Nucleus accumbens (tissue), 56 donors: ENCODE results near the gene FNDC8.
"Not testable (repeated sequence)": the region's sequence is repeated elsewhere in the genome, so short reads cannot be mapped to it uniquely, and the experiment has no call there.

Experiments used
- DNase-seq, 56 donors: peaks; one replicate each; lab custom pipeline; 2025; lab: John Stamatoyannopoulos, UW

The FNDC8 gene

DNA sequence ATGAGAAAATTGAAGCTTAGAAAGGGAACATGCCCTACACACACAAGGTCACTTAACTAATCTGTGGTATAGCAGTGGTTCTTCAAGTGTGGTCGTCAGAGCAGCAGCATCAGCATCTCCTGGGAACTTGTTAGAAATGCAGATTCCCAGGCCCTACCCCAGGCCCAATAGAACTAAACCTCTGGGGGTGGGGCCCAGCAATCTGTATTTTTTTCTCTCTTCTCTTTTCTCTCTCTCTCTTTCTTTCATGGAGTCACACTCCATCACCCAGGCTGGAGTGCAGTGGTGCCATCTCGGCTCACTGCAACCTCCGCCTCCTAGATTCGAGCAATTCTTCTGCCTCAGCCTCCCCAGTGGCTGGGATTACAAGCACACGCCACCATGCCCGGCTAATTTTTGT is 16.8 kb downstream of the FNDC8 start:
- DNase-seq, result no peak

DNA sequence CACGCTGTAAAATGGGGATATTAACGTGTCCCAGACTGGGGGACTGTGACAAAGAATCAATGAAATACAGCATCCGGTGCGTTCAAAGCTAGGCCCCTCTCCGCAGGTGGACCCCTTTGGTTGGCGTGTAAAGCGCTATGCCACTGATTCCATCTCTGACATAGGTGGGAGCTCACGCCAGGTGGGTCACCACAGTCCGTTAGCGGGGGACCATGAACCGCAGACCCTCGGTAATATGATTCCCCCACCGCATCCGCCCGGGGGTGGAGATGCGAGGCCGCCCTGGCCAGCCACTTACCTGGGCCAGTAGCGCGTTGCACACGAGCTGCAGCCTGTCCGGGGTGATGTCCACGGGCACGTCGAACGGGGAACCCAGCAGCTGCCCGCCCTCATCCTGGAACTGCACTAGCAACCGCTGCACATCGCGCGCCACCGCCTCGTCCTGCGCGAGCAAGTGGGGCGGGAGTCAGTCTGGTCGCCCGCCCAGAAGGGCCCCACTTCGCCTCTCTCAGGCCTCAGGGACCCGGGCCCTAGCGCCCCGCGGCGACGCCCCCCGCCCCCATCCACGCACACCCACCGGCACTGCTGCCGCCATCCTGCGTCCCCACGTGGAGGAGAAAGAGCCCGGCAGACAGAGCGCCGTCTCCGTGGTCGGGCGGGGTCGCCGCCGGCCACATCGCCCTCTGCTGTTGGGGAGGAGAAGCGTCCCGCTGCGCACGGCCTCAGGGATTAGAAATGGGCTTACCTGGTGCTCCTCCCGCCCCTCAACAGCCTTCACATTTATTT is 20.5 kb downstream of the FNDC8 start, which contains the start of gene NLE1:
Gene NLE1, minus strand, starts transcription at position 623 of the 786 bp plus-strand sequence. Its CDS starts 28 bp downstream, at position 595.
- DNase-seq, result peak in 53 of 56 donors; percentile 33 to 88 (median 70)

DNA sequence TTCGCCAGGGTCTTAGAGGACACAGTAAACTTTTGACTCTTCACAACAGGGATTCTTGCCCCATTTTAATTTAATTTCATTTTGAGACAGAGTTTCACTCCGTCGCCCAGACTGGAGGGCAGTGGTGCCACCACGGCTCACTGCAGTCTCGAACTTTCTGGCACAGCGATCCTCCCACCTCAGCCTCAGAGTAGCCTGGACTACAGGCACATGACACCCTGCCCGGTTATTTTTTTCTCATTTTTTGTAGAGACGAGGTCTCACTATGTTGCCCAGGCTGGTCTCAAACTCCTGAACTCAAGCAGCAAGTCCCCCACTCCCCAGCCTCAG is 21.0 kb downstream of the FNDC8 start:
- no peak for DNase-seq

DNA sequence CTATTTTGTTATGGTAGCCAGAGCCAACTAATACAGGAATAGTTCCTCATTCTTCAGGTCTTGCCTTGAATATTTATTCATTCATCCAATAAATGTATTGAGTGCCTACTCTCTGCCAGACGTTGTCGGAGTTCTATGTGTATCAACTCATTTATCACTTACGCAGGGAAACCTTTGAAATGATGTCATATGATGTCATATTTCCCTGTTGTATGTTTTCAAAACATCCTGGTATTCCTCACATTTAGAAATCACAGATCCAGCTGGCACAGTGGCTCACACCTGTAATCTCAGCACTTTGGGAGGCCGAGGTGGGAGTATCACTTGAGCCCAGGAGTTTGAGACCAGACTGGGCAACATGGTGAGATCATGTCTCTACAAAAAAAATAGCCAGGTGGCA is 23.4 kb downstream of the FNDC8 start:
- DNase-seq, result no peak

DNA sequence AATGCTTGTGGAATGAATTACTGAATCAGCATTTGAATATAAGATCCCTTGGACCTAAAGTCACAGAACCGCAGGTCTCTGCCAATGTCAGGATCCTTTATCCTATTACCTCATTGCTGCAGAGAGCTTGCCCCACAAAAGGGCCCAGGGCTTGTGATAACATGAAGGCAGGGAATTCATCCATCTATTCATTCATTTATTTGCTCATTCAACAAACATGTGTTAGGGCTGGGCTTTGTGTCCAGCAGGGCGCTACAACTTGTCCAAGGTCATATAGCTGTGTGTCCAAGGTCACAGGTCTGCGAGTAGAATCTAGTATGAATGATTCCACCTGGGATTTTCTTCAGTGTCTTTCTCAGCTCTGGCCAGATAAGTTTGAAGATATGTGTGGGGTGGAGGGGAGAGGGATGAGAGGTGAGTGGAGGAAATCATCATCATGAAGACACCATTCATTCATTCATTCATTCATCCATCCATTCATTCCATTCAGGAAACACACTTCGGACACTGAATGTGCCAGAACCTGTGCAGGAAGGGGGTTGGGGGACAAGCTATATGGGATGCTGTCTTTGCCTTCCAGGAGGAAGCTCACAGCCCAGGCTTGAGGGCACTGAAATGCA is 24.9 kb downstream of the FNDC8 start:
- DNase-seq, result no peak

DNA sequence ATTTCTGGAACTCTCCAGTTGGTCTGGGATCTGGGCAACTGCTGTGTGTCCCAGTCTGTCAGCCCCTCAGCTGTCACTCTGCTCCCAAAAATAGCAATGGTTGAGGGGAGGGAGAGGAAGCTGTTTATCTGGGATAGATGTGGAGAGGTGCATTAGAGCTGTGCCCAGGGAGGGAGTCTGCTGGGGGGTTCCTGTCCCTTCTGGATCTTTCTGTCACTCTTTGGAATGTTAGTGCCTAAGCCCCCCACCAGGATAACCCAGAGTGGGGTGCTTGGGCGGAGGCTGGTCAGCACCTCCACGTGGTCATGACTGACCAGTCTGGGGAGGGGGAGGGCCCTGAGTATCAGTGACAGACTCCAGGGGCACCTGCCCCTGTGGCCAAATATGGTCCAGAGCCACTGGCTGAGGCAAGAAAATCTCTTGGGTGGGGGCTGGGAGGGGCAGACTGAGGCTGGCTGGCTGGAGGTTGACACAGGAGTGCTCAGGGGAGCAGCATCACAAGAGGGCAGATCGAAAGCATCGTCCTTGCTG is 26.0 kb downstream of the FNDC8 start, which contains the start of gene UNC45B:
Gene UNC45B, plus strand, starts transcription at position 443 of the 531 bp plus-strand sequence. CDS start 447 bp downstream, outside the sequence.
- no peak for DNase-seq

DNA sequence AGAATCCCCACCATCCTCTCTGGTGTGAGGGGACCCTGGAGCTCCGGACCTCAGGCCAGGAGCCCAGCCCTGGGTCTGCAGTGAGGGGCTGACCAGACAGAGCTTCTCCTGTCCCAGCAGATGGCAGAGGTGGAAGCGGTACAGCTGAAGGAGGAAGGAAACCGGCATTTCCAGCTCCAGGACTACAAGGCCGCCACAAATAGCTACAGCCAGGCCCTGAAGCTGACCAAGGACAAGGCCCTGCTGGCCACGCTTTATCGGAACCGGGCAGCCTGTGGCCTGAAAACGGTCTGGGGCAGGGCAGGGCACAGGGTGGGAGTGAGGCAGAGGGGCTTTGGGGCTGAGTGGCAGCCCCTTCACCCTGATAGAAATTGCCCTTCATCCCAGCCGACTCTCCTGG is 26.7 kb downstream of the FNDC8 start:
- DNase-seq, result no peak

DNA sequence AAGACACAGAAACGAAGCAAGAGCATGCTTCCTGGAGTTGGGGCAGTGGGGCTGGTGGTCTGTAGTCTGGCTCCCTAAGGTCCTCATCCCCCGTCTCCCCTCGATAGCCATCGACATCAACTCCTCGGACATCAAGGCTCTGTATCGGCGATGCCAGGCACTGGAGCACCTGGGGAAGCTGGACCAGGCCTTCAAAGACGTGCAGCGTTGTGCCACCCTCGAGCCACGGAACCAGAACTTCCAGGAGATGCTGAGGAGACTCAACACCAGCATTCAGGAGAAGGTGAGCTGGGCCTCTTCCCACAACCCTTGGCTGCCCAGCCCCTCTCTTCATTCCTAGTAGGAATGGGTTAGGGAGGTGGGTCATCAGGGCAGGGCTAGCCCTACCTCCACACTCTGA is 28.5 kb downstream of the FNDC8 start:
- no peak for DNase-seq

DNA sequence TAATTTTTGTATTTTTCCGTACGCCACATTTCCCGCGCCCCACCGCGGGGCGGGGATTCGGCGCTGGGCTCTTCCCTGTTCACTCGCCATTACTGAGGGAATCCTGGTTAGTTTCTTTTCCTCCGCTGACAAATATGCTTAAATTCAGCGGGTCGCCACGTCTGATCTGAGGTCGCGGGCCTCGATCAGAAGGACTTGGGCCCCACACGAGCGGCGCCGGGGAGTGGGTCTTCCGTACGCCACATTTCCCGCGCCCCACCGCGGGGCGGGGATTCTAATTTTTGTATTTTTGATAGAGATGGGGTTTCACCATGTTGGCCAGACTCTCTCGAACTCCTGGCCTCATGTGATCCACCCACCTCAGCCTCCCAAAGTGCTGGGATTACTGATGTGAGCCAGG is 29.7 kb downstream of the FNDC8 start:
- not testable (repeated sequence) for DNase-seq

DNA sequence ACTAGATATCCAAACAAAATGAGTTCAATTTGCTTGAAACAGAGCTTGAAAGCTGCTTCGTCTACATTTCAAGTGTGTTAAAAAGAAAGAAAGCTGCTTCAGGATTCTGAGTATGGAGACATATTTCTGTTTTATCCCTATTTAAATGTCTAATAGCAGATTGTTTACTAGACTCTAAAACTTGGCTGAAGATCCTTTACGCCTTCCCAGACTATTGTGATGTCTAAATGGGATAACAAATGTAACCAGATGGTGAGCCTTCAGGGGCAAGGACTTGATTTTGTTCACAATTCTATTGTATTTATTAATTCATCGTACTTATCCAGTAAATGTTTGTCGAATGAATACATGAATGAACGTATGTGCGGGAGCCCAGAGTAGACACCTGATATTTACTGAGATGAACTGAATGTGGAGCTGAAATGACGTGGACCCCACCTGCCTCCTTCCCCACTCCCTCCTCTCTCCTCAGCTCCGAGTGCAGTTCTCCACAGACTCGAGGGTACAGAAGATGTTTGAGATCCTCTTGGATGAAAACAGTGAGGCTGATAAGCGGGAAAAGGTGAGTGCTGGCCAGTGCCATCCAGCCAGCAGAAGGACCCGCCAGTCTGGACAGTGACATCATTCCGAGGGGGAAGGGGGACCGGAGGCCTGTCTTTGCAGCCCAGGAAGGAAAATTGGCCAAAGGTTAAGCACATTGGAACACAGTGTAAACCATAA is 31.2 kb downstream of the FNDC8 start:
- DNase-seq, result no peak

DNA sequence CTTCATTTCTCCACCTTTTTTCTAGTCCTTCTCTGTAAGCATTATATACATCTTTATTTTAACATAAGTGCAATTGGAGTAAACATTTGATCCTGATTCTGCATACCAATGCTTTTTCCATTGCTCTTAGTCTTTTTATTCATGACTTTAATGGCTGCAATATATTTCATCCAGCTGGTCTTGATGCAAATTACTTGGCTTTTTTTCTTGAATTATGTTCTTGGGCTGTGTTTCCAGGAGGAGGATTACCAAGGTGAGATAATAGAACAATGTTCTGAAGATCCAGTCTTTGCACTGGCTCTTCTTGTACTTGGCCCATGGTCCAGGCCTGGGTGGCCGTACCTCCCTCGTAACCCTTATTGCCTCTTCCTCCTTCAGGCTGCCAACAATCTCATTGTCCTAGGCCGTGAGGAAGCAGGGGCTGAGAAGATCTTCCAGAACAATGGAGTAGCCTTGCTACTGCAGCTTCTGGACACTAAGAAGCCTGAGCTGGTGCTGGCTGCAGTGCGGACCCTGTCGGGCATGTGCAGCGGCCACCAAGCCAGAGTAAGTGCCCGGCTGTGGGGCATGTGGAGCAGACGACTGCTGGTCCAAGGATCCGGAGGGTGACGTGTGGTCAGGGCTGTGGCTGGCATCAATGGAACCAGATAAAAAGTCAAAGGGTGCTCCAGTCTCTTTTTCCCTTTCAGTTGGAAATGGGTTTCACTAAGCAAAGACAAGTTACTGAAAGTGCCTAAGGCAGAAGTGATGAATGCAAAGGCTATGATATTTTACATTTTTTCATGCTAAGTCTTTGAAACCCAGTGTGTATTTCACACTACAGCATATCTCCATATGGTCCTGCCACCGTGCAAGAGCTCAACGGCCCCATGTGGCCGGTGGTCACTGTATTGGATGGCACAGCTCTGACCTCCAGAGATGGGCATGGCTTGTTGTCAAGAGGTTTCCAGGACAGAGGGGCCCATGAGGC is 33.1 kb downstream of the FNDC8 start:
- DNase-seq, result no peak

DNA sequence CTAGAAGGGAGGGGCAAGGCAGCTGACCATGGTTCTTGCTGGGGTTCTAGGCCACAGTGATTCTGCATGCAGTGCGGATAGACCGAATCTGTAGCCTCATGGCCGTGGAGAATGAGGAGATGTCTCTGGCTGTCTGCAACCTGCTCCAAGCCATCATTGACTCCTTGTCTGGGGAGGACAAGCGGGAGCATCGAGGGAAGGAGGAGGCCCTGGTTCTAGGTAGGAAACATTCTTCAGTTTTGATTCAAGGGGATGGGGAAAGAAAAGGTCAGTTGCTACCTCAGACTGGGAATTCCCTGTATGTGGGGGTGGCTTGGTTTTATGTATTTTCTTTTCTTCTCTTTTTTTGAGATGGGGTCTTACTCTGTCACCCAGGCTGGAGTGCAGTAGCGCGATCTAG is 33.8 kb downstream of the FNDC8 start:
- DNase-seq, result no peak

DNA sequence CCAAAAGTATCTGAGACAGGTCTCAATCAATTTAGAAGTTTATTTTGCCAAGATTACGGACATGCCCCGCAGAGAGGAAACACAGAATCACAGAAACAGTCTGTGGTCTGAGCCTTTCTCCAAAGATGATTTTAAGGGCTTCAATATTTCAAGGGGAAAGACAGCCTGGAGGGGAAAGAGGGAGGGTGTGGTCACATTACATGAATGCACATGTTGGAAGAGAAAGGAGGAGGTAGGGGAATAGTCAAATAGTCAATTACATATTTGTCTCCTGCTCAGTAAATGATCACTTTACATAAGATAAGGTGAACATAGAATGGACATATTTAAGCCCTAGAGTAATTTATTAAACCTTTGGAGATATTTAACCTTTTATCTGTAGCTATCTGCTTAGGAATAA is 38.5 kb downstream of the FNDC8 start:
- DNase-seq, result no peak

DNA sequence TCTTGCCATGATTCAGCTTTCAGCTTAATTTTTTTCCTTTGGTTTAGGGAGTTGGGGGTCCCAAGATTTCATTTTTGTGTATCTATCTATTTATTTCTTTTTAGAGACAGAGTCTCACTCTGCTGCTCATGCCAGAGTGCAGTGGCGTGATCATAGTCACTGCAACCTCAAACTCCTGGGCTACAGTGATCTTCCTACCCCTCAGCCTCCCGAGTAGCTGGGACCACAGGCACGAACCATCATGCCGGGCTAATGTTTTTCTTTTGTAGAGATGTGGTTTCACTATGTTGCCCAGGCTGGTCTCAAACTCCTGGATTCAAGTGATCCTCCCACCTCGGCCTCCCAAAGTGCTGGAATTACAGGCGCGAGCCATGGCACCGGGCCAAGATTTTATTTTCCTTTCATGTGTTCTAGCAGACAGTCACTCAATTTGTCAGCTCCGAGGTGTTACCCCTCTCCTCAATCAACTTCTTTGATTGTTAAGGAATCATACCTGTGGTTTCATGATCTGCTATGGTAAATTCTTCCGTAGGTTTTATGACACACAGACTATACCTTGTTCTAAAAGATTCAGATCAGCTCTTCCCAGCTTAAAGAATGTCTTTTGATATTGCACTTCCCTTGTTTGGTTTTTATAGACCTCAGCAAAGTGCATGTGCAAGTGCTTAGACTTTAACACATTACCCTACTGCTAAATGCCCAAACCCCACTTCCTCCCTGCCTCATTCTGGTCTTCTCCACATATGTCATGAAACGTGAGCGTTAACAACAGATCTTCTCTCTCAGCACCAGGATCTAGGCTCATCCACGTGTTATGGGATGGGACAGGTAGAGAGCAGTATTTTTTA is 39.2 kb downstream of the FNDC8 start:
- DNase-seq, result no peak

DNA sequence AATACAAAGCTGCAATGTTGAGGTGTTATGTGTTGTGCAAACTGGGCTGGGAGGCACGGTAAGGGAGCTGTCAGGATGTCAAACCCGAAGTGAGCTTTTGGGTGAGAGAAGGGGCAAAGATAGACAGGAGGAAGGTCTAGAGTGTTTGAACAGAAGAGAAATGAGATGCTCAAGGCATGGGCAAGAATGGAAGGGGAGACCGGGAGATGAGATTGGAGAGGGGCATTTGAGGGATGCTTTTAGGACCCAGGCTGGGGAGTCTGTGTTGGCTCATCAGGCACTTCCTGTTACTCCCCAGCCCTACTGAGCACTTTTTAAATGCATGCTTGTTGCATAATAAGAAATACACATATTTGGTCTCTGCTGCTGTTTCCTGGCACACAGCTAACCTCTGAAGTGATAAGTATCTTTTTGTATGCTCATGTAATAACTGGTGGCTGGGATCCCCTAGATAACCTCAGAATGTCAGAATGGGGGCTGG is 39.9 kb downstream of the FNDC8 start:
- no peak for DNase-seq

DNA sequence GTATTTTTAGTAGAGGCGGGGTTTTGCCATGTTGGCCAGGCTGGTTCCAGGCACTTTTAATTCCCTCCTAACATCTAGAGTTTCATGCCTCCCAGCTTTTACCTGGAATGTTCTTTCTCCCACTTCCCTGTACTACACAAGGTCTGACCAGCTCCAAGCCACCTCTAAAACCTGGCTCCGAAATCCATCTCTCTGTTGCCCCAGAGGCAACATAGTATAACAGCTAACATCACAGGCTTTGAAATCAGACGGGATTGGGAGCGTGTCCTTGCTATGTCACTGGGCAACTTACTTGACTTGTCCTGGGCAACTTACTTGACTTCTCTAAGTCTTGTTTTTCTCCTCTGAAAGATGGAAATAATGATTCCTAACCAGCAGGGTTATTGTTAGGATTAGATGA is 41.3 kb downstream of the FNDC8 start:
- DNase-seq, result no peak

DNA sequence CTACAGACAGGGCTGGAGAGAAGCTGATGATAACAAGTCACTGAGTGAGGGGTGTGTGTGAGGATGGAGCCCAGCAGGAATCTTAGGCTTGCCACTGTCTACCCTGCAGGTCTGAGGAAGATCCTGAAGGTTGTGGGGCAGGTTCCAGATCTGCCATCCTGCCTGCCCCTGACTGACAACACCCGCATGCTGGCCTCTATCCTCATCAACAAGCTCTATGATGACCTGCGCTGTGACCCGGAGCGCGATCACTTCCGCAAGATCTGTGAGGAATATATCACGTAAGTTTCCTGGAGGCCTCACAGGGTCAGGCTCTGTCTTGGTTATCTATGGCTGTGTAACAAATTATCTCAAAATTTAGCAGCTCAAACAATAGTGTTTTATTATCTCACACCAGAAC is 42.5 kb downstream of the FNDC8 start:
- DNase-seq, result no peak

DNA sequence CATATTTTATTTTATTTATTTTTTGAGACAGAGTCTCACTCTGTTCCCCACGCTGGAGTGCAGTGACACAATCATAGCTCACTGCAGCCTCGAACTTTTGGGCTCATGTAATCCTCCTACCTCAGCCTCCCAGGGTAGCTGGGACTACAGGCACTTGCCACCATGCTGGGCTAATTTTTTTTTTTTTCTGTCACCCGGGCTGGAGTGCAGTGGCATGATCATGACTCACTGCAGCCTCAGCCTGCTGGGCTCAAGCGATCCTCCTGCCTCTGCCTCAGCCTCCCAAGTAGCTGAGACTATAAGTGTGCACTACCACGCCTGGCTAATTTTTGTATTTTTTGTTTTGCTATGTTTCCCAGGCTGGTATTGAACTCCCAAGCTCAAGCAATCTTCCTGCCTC is 43.3 kb downstream of the FNDC8 start:
- DNase-seq, result no peak

DNA sequence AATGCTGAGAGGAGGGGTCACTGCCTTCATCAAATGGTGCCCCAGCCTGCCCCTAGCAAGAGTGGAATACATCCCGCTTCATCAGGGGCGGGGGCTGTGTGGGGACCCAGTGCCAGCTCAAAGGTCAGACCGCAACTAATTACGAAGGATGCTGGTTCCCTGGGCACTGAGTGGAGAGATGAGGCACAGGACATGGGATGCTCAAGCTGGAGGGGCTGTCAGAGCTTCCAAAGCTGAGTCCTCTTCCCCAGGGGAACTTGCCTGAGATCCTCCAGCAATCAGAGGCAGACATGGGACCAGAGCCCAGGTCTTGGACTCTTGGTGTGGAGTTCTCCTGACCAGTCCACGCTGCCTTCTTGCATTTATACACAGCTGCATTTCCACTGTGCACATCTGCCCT is 45.1 kb downstream of the FNDC8 start:
- DNase-seq, result no peak
